Adipocyte (in vitro differentiated cells): Measurements from ENCODE around the gene PRRT1B.
"Not testable (repeated sequence)": the region's sequence is repeated elsewhere in the genome, so short reads cannot be mapped to it uniquely, and the experiment has no call there.

ENCODE experiments used
- DNase-seq: peaks from one replicate; pipeline ENCODE4 v3.0.0-alpha.2; 2015; ENCODE audit warnings: low read depth
- H3K27me3 ChIP-seq: replicated peaks from 2 replicates; pipeline ENCODE4 v1.7.0; 2013; ENCODE audit warnings: mild to moderate bottlenecking, low read length, moderate library complexity; ENCODE audit not compliant: control insufficient read depth, insufficient read depth
- H3K36me3 ChIP-seq: 2 replicates; pipeline ENCODE4 v1.7.0; 2013; ENCODE audit warnings: low read length, mild to moderate bottlenecking, moderate library complexity; ENCODE audit not compliant: control insufficient read depth, insufficient read depth, severe bottlenecking
- H3K4me1 ChIP-seq: 2 replicates; pipeline ENCODE4 v1.7.0; 2013; ENCODE audit warnings: mild to moderate bottlenecking, low read length, moderate library complexity; ENCODE audit not compliant: control insufficient read depth, insufficient read depth
- H3K4me3 ChIP-seq: 2 replicates; pipeline ENCODE4 v1.7.0; 2013; ENCODE audit warnings: mild to moderate bottlenecking, low read length, moderate library complexity
- H3K9ac ChIP-seq: 2 replicates; pipeline ENCODE4 v1.7.0; 2013; ENCODE audit warnings: mild to moderate bottlenecking, low read length, moderate library complexity
- H3K9me3 ChIP-seq: 2 replicates; pipeline ENCODE4 v1.7.0; 2013; ENCODE audit warnings: mild to moderate bottlenecking, low read length, moderate library complexity; ENCODE audit not compliant: control insufficient read depth

PRRT1B gene

DNA sequence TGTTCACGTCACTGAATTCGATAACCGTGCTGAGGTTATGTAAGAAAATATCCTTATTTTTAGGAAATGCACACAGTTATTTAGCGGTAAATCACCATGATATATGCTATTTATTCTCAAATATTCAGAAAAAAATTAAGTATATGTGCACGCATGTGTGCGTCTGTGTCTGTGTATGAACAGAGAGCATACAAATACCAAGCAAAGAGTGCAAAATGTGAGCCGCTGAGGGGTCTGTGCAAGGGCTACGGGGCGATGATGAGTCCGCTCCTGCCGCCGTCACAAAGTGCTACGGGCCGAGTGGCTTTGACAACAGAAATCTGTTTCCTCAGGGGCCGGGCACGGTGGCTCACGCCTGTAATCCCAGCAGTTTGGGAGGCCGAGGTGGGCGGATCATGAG, 7.4 kb upstream of the PRRT1B start:
- DNase-seq, result no peak

DNA sequence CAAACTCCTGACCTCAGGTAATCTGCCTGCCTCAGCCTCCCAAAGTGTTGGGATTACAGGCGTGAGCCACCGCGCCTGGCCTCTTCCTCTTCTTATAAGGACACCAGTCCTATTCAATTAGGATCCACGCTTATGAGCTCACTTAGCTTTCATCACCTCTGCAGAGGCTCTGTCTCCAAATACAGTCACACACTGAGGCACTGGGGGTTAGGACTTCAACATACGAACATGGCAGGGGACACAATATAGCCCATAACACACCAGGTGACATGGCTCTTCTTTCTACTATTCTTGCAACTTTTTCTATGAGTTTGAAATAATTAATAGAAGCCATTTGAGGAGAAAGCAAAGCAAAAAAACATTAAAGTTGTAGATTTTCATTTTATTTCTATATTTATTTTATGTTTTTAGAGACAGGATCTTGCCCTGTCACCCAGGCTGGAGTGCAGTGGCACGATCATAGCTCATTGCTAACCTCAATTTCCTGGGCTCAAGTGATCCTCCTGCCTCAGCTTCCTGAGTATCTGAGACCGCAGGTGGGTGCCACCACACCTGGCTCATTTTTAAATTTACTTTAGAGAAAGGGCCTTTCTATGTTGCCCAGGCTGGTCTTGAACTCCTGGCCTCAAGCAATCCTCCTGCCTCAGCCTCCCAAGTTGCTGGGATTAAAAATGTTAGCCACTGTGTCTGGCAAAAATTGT, 6.0 kb upstream of the PRRT1B start:
- no peak overlapping the region for H3K4me3 ChIP-seq
- peaks cover 5% of the 10 kb centered on the region for H3K27me3 ChIP-seq
- no peak overlapping the region for H3K9ac ChIP-seq
- no peak for DNase-seq
- peaks cover 25% of the 10 kb centered on the region for H3K9me3 ChIP-seq
- H3K4me1 ChIP-seq, result no peaks in the 10 kb centered on the region
- H3K36me3 ChIP-seq, result no peaks in the 10 kb centered on the region

More for the DNA sequence above, 7.4 kb upstream of the PRRT1B start:
- no peaks in the 10 kb centered on the region for H3K4me1 ChIP-seq
- H3K9ac ChIP-seq, result no peak overlapping the region
- H3K27me3 ChIP-seq, result peaks cover 5% of the 10 kb centered on the region
- H3K4me3 ChIP-seq, result no peak overlapping the region
- H3K9me3 ChIP-seq, result peaks cover 11% of the 10 kb centered on the region
- no peaks in the 10 kb centered on the region for H3K36me3 ChIP-seq

DNA sequence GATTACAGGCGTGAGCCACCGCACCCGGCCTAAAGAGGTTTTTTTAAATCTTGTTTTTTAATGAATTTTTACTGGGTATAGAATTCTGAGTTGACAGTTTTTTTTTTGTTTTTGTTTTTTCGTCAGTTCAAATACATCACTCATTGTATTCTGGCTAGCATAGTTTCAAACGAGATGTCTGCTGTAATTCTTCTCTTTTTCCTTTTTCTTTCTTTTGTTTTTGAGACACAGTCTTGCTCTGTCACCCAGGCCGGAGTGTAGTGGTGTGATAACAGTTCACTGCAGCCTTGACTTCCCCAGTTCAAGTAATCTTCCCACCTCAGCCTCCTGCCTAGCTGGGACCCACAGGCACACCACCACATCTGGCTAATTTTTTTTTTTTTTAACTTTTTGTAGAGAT, 2.2 kb upstream of the PRRT1B start:
- no peak overlapping the region for H3K9ac ChIP-seq
- no peaks in the 10 kb centered on the region for H3K36me3 ChIP-seq
- H3K27me3 ChIP-seq, result peaks cover 19% of the 10 kb centered on the region
- no peak for DNase-seq
- no peak overlapping the region for H3K4me3 ChIP-seq
- no peaks in the 10 kb centered on the region for H3K4me1 ChIP-seq
- peaks cover 28% of the 10 kb centered on the region for H3K9me3 ChIP-seq

DNA sequence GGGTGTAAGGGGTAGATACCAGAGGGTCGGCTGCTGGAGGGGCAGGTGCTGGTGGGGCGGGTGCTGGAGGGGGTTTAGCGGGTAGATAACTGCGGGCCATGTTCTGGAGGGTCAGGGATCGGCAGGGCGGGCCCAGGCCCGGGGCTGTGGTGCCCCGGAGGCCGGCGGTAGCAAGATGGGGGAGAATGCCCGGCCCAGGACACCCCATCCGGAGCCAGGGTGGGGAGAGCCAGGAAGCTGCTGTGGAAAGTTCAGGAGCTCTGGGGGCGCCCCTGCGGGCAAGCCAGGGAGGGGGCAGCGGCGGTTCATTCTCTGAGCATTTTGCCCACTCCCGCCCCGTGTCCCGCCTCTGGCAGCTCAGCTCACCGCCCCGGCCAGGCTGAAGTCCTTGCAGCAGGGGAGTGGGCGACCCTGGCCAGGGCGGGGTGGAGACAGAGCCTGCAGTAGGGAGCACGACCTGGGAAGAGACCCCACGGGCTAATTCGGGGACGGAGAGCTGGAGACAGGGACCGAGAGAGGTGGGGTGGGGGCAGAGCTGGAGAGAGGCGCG, 538 bp downstream of the PRRT1B start:
- H3K9me3 ChIP-seq, result peaks cover 31% of the 10 kb centered on the region
- H3K4me1 ChIP-seq, result no peaks in the 10 kb centered on the region
- no peak overlapping the region for H3K4me3 ChIP-seq
- H3K9ac ChIP-seq, result no peak overlapping the region
- H3K27me3 ChIP-seq, result peaks cover 27% of the 10 kb centered on the region
- no peak for DNase-seq
- H3K36me3 ChIP-seq, result no peaks in the 10 kb centered on the region

DNA sequence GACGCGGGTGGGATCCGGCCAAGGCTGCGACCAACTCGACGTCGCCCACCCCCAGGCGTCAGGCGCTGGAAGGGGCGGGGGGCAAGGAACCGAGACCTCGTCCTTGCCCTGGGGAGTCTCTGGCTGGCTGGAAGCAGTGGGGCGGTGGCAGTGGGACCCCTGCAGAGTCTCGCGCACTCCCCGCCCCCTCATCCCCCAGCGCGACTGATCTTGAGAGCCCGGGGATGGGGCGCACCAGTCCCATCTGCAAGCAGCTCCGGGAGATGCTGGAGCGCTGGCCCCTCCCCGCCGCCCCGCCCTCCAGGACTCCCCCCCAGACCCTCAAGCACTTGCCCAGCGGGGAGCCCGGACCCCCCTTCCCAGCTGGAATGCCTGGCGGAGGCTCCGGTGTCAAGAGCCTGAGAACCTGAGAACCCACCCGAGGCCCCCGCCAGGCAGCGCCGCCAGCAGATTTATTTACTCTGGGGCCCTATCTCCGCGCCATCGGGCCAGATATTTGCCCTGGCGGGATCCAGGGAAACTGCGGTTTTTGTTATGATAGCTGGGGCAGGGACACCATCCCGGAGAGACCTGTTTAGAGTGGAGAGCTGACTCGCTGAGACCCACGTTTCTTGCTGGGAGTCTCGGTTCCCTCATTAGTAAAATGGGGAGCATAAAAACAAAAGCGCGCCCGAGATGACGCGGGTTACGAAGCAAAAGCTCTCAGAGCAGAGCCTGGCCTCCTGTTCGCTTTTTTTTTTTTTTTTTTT, 1.2 kb downstream of the PRRT1B start:
- H3K36me3 ChIP-seq, result no peaks in the 10 kb centered on the region
- peaks cover 31% of the 10 kb centered on the region for H3K9me3 ChIP-seq
- peak overlapping the region; percentile 58 for H3K4me3 ChIP-seq
- H3K9ac ChIP-seq, result no peak overlapping the region
- peaks cover 27% of the 10 kb centered on the region for H3K27me3 ChIP-seq
- no peaks in the 10 kb centered on the region for H3K4me1 ChIP-seq
- DNase-seq, result peak; percentile 59

DNA sequence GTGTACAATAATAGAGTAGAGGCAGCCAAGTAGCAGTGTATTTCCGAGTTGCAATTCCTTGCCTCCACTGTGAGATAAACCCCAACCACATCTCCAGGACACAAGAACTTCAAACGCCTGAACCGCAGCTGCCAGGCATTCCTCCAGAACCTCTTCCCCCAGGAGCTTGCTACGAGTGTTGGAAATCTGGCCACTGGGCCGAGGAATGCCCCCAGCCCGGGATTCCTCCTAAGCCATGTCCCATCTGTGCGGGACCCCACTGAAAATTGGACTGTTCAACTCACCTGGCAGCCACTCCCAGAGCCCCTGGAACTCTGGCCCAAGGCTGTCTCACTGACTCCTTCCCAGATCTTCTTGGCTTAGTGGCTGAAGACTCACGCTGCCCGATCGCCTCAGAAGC, 3.9 kb downstream of the PRRT1B start:
- Histone ChIP-seq H3K27me3 (peaks cover 44% of the 10 kb centered on the region), H3K9me3 (peaks cover 12% of the 10 kb centered on the region)
- not testable (repeated sequence) for H3K4me3 ChIP-seq

DNA sequence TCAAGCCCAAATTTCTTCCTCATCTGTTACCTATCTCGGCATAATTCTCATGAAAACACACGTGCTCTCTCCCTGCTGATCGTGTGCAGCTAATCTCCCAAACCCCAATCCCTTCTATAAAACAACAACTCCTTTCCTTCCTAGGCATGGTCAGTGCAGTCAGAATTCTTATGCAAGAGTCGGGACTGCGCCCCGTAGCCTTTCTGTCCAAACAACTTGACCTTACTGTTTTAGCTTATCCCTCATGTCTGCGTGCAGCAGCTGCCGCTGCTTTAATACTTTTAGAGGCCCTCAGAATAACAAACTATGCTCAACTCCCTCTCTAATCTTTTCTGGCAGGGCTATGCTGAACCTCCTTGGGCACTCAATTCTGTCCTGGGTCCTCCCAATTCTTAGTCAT, 5.1 kb downstream of the PRRT1B start:
- not testable (repeated sequence) for H3K36me3 ChIP-seq, DNase-seq, H3K9me3 ChIP-seq, H3K9ac ChIP-seq, H3K4me3 ChIP-seq, H3K4me1 ChIP-seq
- H3K27me3 ChIP-seq, result peaks cover 49% of the 10 kb centered on the region

More for the DNA sequence above, 3.9 kb downstream of the PRRT1B start:
- H3K36me3 ChIP-seq, H3K9ac ChIP-seq, DNase-seq, H3K4me1 ChIP-seq: not testable (repeated sequence)

DNA sequence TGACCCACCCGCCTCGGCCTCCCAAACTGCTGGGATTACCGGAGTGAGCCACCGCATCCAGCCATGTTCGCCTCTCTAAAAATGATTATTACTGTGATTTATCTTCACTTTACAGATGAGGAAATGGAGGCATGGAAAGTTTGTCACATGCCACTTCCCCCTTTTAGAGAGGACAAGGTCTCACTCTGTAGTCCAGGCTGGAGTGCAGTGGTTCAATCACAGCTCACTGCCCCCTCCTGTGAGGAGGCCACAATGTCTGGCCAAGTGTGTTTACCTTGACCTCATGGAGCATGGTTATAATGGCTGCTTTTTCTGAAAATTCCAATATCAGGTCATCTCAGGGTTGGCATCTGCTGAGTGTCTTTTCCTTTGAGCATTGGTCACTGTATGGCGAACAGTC, 6.7 kb downstream of the PRRT1B start:
- Histone ChIP-seq H3K36me3 (no peaks in the 10 kb centered on the region), H3K4me1 (no peaks in the 10 kb centered on the region), H3K9ac (no peak overlapping the region), H3K4me3 (no peak overlapping the region), H3K27me3 (peaks cover 43% of the 10 kb centered on the region), H3K9me3 (peaks cover 7% of the 10 kb centered on the region)
- DNase-seq, result no peak

DNA sequence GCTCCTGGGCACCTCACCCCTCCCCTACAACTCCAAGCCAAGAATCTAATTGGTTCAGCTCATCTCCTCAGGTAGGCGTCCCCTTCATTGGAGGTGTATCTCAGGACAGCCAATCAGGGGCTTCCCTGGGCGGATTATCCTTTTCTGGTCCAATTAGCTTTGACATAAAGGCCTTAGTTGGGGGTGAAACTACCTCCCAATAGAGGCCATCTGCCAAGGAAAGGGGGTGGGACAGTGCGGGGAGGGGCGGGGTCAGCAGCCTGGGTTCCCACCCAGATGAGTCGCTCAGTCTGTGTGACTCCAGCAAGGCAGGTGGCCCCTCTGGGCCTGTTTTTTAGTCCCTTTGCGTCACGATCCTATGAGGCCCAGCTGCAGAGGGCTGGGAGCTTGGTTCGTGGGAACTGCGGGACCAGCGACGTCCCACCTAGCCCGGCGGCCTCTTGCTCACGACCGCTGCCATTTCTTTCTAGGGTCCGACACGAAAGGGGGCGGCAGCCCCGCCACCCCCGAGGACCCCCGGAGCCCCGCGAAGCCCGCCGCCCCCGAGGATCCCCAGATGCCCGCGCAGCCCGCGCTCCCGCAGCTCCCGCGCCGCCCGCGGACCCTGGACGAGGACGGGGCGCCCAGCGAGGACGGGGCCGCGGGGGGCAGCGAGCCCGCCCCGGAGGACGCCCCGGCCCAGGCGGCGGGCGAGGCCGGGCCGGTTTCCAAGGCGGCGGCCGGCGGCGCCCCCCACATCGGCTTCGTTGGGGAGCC, 8.9 kb downstream of the PRRT1B start:
- Histone ChIP-seq H3K9me3 (peaks cover 4% of the 10 kb centered on the region), H3K4me3 (no peak overlapping the region), H3K27me3 (peaks cover 30% of the 10 kb centered on the region), H3K9ac (no peak overlapping the region), H3K36me3 (no peaks in the 10 kb centered on the region), H3K4me1 (no peaks in the 10 kb centered on the region)
- no peak for DNase-seq

DNA sequence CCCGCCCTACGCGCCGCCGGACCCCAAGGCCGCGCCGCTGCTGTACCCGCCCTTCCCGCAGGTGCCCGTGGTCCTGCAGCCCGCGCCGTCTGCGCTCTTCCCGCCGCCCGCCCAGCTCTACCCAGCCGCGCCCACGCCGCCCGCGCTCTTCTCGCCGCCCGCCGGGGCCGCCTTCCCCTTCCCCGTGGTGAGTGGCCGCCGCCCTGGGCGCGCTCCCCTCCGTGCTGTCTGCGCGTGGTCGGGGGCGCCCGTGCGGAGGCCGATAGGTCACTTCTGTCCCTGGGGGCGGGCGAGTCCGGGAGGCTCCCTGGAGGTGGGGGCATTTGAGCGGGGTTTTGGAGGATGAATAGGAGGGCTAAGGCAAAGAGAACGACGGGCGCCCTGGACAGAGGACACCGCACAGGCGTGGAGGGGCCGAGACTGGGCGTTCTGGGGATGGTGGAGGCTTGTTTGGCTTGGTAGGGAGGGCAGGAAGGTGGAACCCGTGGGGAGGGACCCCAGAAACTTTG, 9.6 kb downstream of the PRRT1B start:
- H3K36me3 ChIP-seq, result no peaks in the 10 kb centered on the region
- peaks cover 28% of the 10 kb centered on the region for H3K27me3 ChIP-seq
- no peak overlapping the region for H3K9ac ChIP-seq
- no peak overlapping the region for H3K4me3 ChIP-seq
- no peaks in the 10 kb centered on the region for H3K4me1 ChIP-seq
- peaks cover 4% of the 10 kb centered on the region for H3K9me3 ChIP-seq
- DNase-seq, result no peak
